ENCODE results near the gene SH2D4B.

Gene SH2D4B

DNA sequence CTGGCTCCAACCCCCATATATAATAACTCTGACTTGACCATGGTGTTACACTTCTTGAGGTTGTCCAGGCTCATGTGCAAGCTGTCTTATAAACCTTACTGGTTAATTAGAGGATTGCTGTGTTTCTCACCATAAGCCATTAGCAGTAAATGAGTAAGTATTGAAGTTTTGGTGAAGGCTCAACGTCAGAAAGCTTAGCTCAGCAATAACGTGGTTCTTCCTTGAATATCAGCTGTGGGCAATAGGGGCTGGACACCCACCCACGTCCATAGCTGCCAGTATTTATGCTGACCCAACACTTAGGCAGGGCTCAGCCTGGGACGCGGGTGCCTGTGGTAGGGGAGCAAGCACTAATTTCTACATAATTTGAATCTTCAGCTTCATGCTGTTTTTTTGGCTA is 134.1 kb downstream of the SH2D4B start:
- TF ChIP-seq, protein P1, sequence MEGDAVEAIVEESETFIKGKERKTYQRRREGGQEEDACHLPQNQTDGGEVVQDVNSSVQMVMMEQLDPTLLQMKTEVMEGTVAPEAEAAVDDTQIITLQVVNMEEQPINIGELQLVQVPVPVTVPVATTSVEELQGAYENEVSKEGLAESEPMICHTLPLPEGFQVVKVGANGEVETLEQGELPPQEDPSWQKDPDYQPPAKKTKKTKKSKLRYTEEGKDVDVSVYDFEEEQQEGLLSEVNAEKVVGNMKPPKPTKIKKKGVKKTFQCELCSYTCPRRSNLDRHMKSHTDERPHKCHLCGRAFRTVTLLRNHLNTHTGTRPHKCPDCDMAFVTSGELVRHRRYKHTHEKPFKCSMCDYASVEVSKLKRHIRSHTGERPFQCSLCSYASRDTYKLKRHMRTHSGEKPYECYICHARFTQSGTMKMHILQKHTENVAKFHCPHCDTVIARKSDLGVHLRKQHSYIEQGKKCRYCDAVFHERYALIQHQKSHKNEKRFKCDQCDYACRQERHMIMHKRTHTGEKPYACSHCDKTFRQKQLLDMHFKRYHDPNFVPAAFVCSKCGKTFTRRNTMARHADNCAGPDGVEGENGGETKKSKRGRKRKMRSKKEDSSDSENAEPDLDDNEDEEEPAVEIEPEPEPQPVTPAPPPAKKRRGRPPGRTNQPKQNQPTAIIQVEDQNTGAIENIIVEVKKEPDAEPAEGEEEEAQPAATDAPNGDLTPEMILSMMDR (conservative IDR thresholded peaks at IDR 0.05; ENCODE audit: low read length): no peak
- H3K4me3 ChIP-seq (ENCODE audit: low read length): no peak overlapping the region
- no peak for DNase-seq (ENCODE audit: low read depth)

DNA sequence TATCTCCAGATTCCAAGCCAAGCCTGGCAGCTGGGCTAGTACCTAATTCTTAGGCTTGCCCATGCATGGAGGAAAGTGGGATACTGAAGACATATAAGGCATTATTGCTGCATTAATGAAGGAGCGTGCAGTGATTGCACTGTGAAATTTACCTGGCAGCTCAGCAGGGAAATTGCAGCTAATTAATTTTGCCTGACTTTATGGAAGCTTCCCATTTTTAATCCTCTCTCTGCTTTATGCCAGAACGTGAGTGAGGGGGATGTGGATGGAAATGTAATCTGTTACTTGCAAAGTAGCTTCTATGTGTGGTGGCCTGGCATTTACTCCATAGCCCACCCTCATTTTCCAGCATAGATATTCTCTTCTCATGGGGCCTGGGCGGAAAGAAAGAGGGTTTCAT is 134.9 kb downstream of the SH2D4B start:
- H3K4me3 ChIP-seq (ENCODE audit: low read length): no peak overlapping the region
- DNase-seq (ENCODE audit: low read depth): no peak

DNA sequence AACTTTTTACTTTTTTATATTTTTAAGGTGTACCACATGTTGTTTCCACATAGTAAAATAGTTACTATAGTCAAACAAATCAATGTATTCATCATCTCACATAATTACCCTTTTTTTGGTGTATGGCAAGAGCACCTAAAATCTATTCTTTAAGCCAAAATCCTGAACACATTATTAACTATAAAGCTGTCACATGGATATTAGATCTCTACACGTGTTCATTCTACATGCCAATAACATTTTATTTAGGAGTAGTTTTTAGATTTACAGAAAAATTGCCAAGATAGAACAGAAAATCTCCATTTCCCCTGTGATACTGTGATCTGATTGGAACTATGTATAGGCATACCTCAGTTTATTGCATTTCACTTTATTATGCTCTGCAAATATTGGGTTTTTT is 137.1 kb downstream of the SH2D4B start:
- no peak for DNase-seq (ENCODE audit: low read depth)
- TF ChIP-seq, protein P1 (conservative IDR thresholded peaks at IDR 0.05; ENCODE audit: low read length): no peak
- H3K4me3 ChIP-seq (ENCODE audit: low read length): no peak overlapping the region

More for the DNA sequence above, 134.9 kb downstream of the SH2D4B start:
- TF ChIP-seq, protein P1 (conservative IDR thresholded peaks at IDR 0.05; ENCODE audit: low read length): no peak

DNA sequence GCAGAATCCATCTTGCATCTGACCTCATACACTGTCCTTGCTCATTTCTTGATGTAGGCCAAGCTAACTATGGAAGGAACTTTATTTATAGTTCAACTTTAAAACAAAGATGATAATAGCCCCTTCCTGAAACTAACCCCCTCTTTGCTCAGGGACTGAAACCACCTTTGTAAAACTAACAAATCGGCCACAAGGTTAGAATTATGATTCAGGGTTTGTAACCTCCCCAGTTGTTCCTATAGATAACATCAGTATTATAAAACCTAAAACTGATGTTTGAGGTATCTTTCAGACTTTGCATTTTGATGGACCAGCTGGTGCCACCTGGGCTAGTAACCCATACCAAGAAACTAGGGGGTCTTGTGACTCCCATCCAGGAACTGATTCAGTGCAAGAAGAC is 143.4 kb downstream of the SH2D4B start:
- TF ChIP-seq, protein P1 (conservative IDR thresholded peaks at IDR 0.05; ENCODE audit: low read length): no peak
- no peak for DNase-seq (ENCODE audit: low read depth)

DNA sequence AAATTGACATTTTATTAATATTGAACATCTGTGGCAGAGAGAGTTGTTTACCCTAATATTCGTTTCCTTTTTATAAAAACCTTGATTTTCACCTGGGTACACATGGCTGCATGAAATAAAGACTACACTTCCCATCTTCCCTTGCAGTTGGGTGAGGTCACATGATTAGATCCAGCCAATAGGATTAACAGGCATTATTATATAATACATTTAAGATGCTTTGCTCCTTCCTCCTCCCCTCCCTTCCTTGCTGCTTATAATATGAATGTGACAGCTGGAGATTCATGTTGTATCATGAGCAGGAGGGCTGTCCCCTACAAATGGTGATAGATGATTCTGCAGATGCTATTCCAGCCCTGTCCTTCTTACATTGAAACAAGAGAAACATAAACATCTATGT is 146.6 kb downstream of the SH2D4B start:
- DNase-seq (ENCODE audit: low read depth): no peak
- no peak overlapping the region for H3K4me3 ChIP-seq (ENCODE audit: low read length)
- TF ChIP-seq, protein P1 (conservative IDR thresholded peaks at IDR 0.05; ENCODE audit: low read length): no peak

More for the DNA sequence above, 143.4 kb downstream of the SH2D4B start:
- no peak overlapping the region for H3K4me3 ChIP-seq (ENCODE audit: low read length)

DNA sequence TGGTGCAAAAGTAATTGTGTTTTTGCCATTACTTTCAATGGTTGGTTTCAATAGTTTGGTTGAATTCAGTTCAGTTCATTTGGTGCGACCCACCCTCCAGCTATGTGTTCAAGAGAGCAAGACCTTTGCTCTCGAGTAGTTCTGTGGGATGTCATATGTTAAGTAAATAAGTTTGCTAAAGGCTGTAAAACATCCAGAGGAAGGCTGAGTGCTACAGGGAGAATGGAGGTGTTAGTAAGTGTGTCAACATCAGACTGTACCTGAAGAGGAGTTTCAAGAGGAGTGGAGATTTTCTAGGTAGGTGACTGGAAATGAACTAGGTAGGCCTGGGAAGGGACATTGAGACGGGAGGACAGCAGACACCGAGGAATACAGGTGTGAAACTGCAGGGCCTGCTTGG is 147.7 kb downstream of the SH2D4B start:
- no peak for DNase-seq (ENCODE audit: low read depth)
- TF ChIP-seq, protein P1 (conservative IDR thresholded peaks at IDR 0.05; ENCODE audit: low read length): no peak
- no peak overlapping the region for H3K4me3 ChIP-seq (ENCODE audit: low read length)

DNA sequence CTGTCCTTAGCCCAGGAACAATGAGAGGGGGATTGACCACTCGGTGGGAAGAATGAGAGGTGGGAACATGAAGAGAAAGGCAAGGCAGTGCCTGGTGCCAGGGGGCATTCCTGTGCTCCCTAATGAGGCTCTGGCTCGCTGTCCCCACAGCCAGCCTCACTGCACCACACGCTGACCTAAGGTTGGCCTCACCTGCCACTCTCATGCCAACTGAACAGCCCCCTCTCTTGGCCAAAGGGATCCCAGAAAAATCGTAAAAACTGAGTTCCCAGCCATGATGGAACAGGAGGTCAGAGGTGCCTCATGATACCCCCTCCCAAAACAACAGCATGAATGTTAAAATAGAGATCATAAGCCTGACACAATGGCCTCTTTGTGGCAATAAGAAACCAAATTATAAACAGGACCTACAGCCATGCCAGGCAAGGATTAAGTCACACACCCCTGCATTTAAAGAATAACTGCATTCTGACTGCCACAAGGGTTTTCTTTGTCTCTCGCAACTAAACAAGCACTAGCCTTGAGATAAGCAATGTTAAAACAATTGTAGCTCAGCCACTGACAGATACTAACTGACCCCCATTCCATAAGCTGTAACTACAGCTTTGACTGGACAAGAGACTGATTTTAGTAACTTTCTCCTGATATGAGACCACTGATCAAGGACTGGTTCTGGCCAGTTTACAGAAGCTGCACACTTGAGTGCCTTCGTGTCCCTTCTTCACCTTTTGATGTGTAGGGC is 149.2 kb downstream of the SH2D4B start:
- H3K4me3 ChIP-seq (ENCODE audit: low read length): no peak overlapping the region
- no peak for DNase-seq (ENCODE audit: low read depth)
- TF ChIP-seq, protein P1 (conservative IDR thresholded peaks at IDR 0.05; ENCODE audit: low read length): no peak

Measured in AG10803 (cell line).